Measurements from ENCODE around the gene WSCD1.

The WSCD1 gene

GRCh38 chr17:6084311-6085161 is 14.4 kb downstream of the WSCD1 start:
- no peak for ATAC-seq
- TF ChIP-seq CSRNP3 (CRISPR knock-in tag; IDR thresholded peaks at IDR 0.05) (no peak), TOX (CRISPR knock-in tag; IDR thresholded peaks at IDR 0.05; ENCODE audit: borderline replicate concordance) (no peak), PPARA (CRISPR knock-in tag; IDR thresholded peaks at IDR 0.05; ENCODE audit: borderline replicate concordance) (no peak), ZFP30 (CRISPR knock-in tag; IDR thresholded peaks at IDR 0.05) (no peak), ZFP3 (CRISPR knock-in tag; IDR thresholded peaks at IDR 0.05) (no peak), ARNTL (CRISPR knock-in tag; IDR thresholded peaks at IDR 0.05; ENCODE audit: borderline replicate concordance, low read depth) (no peak), RARB (CRISPR knock-in tag; IDR thresholded peaks at IDR 0.05) (no peak), BACH2 (CRISPR knock-in tag; IDR thresholded peaks at IDR 0.05; ENCODE audit: borderline replicate concordance) (no peak), ZNF70 (CRISPR knock-in tag; IDR thresholded peaks at IDR 0.05) (no peak), SNAI2 (CRISPR knock-in tag; IDR thresholded peaks at IDR 0.05) (no peak), ESRRG (CRISPR knock-in tag; IDR thresholded peaks at IDR 0.05) (no peak)
- TF ChIP-seq, protein P1, sequence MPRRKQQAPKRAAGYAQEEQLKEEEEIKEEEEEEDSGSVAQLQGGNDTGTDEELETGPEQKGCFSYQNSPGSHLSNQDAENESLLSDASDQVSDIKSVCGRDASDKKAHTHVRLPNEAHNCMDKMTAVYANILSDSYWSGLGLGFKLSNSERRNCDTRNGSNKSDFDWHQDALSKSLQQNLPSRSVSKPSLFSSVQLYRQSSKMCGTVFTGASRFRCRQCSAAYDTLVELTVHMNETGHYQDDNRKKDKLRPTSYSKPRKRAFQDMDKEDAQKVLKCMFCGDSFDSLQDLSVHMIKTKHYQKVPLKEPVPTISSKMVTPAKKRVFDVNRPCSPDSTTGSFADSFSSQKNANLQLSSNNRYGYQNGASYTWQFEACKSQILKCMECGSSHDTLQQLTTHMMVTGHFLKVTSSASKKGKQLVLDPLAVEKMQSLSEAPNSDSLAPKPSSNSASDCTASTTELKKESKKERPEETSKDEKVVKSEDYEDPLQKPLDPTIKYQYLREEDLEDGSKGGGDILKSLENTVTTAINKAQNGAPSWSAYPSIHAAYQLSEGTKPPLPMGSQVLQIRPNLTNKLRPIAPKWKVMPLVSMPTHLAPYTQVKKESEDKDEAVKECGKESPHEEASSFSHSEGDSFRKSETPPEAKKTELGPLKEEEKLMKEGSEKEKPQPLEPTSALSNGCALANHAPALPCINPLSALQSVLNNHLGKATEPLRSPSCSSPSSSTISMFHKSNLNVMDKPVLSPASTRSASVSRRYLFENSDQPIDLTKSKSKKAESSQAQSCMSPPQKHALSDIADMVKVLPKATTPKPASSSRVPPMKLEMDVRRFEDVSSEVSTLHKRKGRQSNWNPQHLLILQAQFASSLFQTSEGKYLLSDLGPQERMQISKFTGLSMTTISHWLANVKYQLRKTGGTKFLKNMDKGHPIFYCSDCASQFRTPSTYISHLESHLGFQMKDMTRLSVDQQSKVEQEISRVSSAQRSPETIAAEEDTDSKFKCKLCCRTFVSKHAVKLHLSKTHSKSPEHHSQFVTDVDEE (CRISPR knock-in tag; IDR thresholded peaks at IDR 0.05) = no peak

DNA sequence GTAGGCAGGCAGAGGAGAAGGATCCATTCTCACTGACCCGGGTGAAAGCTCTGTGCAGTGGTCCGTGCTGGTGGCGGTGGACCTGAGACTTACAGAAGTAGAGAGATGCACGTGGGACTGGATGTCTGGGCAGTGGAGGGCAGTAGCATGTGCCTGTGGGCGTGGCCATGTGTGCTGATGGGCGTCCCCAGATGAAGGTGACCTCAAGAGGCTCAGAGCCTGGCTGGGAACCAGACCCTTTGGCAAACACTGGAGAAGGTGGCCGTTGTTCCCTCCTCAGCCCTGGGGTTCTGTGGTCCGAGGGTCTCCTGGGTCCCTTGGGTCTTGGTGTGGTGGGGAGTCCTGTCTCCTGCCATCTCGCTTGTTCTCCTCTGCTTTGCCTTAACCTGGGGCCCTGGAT is 15.6 kb downstream of the WSCD1 start:
- TF ChIP-seq, protein P1 (CRISPR knock-in tag; IDR thresholded peaks at IDR 0.05) = no peak
- TF ChIP-seq TCF4 (CRISPR knock-in tag; IDR thresholded peaks at IDR 0.05; ENCODE audit: borderline replicate concordance) (no peak), OSR1 (CRISPR knock-in tag; IDR thresholded peaks at IDR 0.05) (no peak), CREB5 (CRISPR knock-in tag; IDR thresholded peaks at IDR 0.05; ENCODE audit: low read depth) (no peak), ZFP3 (CRISPR knock-in tag; IDR thresholded peaks at IDR 0.05) (no peak), BACH2 (CRISPR knock-in tag; IDR thresholded peaks at IDR 0.05; ENCODE audit: borderline replicate concordance) (no peak), SNAI2 (CRISPR knock-in tag; IDR thresholded peaks at IDR 0.05) (no peak), TOX (CRISPR knock-in tag; IDR thresholded peaks at IDR 0.05; ENCODE audit: borderline replicate concordance) (no peak), ESRRG (CRISPR knock-in tag; IDR thresholded peaks at IDR 0.05) (no peak)
- TF ChIP-seq, protein P2, sequence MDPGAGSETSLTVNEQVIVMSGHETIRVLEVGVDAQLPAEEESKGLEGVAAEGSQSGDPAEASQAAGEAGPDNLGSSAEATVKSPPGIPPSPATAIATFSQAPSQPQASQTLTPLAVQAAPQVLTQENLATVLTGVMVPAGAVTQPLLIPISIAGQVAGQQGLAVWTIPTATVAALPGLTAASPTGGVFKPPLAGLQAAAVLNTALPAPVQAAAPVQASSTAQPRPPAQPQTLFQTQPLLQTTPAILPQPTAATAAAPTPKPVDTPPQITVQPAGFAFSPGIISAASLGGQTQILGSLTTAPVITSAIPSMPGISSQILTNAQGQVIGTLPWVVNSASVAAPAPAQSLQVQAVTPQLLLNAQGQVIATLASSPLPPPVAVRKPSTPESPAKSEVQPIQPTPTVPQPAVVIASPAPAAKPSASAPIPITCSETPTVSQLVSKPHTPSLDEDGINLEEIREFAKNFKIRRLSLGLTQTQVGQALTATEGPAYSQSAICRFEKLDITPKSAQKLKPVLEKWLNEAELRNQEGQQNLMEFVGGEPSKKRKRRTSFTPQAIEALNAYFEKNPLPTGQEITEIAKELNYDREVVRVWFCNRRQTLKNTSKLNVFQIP (CRISPR knock-in tag; IDR thresholded peaks at IDR 0.05; ENCODE audit: borderline replicate concordance, low read depth) = no peak
- ATAC-seq = no peak

- ATAC-seq = no peak
- TF ChIP-seq CSRNP3 (CRISPR knock-in tag; IDR thresholded peaks at IDR 0.05) = no peak
- no peak for TF ChIP-seq ESRRG (CRISPR knock-in tag; IDR thresholded peaks at IDR 0.05)
- no peak for TF ChIP-seq ZFP30 (CRISPR knock-in tag; IDR thresholded peaks at IDR 0.05)
- no peak for TF ChIP-seq ISL1 (CRISPR knock-in tag; IDR thresholded peaks at IDR 0.05)
- TF ChIP-seq RARB (CRISPR knock-in tag; IDR thresholded peaks at IDR 0.05) = no peak
- no peak for TF ChIP-seq PPARA (CRISPR knock-in tag; IDR thresholded peaks at IDR 0.05; ENCODE audit: borderline replicate concordance)
- TF ChIP-seq, protein P1 (CRISPR knock-in tag; IDR thresholded peaks at IDR 0.05) = no peak
- no peak for TF ChIP-seq OSR1 (CRISPR knock-in tag; IDR thresholded peaks at IDR 0.05)
- no peak for TF ChIP-seq GLIS3 (CRISPR knock-in tag; IDR thresholded peaks at IDR 0.05)
These were observed 16.6 kb downstream of the WSCD1 start for GRCh38 chr17:6086603-6087400.
